HG03066 (cell line): ENCODE data around the gene USP33.
"Not testable (repeated sequence)": the region's sequence is repeated elsewhere in the genome, so short reads cannot be mapped to it uniquely, and the experiment has no call there.

ENCODE experiments used
- ATAC-seq: cut with Tn5 transposase; IDR thresholded peaks from one replicate; pipeline ENCODE4 v1.9.1; 2021; ENCODE audit warnings: low read depth; ENCODE audit not compliant: unreplicated experiment

USP33 gene

DNA sequence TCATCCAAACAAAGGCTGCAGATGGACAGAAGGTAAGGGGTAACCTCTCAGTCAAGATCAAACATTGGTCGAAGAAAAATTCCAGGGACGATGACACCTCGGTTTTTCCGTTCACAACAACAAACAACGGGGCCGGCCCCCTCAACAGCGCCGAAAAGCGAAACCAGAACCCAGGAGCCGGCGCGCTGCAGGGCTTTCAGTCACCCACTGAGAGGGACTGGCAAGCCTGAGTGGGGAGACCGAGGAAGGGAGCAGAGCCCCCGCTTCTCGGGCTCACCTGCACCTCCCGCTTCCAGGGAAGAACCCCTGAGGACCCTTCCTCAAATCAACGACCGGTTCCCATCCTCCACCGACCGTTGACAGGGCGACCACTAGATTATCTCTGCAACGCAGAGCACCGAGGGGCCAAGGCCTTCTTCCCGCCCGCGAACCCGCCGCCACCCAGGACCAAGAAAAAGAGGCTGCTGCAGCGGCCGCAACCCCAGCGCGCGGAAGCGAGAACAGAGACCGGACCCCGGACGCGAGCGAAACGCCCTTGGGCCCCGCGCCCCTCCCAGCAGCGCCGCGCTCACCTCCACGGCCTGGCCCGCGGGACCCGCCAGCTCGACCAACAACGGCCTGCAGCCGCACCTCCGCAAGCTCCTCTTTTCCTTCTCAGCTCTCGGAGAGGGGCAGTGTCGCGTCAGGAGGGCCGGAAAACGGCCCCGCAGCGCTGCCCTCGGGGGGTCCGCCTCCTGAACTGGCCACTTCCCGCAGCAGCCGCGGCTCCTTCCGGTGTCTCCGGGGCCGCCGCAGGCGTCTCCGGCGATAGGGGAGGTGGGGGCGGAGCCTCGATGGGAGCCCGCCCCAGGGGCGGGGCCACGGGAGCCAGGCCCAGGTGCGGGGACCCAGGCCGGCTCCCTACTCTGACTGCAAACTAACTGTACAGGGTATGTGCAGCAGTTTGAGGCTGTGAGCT, at the start of gene USP33:
Gene USP33 (minus strand): TSS at position 782 of the 958 bp plus-strand sequence. CDS start 18,155 bp downstream, outside the sequence.
- ATAC-seq = peak; percentile 92

GRCh38 chr1:77803371-77803770, 43.7 kb upstream of the USP33 start:
- ATAC-seq = no peak

GRCh38 chr1:77802026-77802425, 42.4 kb upstream of the USP33 start:
- ATAC-seq = no peak

DNA sequence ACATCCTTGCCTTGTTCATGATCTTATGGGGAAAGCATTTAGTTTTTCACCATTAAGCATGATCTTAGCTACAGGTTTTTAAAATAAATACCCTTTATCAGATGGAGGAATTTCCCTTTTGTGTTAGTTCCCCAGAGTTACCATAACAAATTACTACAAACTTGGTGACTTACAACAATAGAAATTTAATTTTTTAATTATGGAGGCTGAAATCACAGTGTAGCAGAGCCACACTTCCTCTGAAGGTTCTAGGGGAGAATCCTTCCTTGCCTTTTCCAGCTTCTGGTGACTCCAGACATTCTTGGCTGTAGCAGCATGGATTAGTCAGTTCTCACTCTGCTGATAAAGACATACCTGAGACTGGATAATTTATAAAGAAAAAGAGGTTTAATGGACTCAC, 38.3 kb upstream of the USP33 start:
- ATAC-seq = no peak

GRCh38 chr1:77796695-77797405, 37.2 kb upstream of the USP33 start:
- no peak for ATAC-seq

- ATAC-seq = no peak
Observed at GRCh38 chr1:77794550-77794949, 34.9 kb upstream of the USP33 start.

DNA sequence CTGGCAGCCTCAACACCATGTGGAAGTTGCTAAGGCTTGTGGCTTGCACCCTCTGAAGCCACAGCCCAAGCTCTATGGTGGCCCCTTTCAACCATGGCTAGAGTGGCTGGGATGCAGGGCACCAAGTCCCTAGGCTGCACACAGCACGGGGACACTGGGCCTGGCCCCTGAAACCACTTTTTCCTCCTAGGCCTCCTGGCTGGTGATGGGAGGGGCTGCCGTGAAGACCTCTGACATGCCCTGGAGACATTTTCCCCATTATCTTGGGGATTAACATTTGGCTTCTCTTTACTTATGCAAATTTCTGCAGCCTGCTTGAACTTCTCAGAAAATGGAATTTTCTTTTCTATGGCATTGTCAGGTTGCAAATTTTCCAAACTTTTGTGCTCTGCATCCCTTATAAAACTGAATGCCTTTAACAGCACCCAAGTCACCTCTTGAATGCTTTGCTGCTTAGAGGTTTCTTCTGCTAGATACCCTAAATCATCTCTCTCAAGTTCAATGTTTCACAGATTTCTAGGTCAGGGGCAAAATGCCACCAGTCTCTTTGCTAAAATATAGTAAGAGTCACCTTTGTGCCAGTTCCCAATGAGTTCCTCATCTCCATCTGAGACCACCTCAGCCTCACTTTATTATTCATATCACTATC, 26.6 kb upstream of the USP33 start:
- ATAC-seq = not testable (repeated sequence)

GRCh38 chr1:77783141-77783540, 23.5 kb upstream of the USP33 start:
- no peak for ATAC-seq

GRCh38 chr1:77781683-77782082, 22.0 kb upstream of the USP33 start:
- ATAC-seq = no peak

DNA sequence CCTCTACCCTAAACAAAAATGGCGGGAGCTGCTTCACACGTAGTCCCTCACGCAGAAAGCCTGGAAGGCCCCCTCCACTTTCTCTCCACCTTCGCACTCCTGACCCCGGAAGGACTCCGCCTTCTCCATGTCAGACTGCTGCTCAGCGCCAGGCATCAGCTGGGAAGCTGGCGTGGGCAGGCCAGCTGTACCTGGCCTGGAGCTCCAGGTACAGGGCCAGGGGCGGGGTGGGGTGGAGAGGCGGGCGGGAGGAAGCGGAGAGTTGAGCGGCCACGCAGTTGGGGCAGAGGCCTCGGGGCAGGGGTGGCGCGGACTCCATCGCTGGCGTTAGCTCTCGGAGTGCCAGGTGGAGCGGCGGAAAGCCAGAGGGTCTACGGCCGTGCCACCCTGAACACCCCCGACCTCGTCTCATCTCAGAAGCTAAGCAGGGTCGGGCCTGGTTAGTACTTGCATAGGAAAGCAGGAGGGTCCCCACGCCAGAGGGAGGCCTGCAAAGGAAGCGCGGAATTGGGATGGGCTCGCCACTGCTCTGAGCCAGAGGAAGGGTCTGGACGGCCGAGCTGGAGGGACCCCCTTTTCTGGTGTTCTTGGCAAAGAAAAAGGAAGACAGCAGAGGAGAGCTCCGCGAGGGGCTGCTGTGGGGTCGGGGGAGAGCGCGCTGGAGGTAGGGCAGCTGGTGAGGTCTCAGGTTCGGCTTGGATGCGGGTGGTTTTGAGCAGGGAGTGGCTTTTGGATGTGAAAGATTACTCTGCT, 20.1 kb upstream of the USP33 start, which contains the start of gene MIGA1:
Gene MIGA1 (plus strand): TSS at position 121 of the 753 bp plus-strand sequence. CDS start 3,604 bp downstream, outside the sequence.
- peak; percentile 90 for ATAC-seq

DNA sequence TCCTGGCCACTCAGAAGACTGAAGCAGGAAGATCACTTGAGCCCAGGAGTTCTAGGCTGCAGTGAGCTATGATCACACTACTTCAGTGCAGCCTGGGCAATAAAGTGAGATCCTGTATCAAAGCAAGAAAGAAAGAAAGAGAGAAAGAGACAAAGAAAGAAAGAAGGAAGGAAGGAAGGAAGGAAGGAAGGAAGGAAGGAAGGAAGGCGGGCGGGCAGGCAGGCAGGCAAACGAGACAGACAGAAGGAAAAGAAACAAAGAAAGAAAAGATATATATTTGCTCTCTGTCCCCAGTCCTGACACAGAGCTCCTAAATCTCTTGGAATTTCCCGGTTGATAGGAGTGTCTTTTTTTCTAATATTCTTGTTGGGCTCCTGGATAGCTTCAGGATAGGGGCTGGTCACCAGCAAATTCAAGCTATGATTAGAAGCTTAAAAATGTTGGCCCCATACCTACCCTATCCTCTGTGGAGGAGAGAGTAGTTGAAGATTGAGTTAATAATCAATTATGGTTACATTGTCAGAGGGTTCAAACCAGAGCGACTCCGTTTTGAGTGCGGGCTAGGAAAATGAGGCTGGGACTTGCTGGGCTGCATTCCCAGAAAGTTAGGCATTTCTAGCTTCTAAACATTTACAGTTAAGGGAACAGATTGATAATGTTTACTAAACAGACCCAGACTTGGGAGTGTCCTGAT, 16.5 kb upstream of the USP33 start:
- no peak for ATAC-seq

DNA sequence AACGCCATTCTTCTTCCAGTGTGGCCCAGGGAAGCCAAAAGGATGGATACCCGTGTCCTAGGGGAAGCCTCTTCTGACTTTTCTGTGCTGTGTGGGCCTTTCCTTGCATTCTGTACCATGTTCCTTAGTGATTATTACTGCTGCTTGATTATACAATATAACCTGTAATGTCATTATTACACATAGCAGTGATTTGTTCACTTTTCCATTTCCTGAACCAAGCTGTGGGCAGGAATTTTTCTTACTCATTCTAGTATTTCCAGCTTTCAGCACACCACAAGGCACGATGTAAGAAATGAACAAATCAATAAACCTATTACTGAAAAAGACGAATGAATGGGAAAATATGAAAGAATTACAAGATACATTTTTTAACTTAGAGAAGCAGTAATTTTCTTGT, 8.4 kb upstream of the USP33 start:
- ATAC-seq = no peak

DNA sequence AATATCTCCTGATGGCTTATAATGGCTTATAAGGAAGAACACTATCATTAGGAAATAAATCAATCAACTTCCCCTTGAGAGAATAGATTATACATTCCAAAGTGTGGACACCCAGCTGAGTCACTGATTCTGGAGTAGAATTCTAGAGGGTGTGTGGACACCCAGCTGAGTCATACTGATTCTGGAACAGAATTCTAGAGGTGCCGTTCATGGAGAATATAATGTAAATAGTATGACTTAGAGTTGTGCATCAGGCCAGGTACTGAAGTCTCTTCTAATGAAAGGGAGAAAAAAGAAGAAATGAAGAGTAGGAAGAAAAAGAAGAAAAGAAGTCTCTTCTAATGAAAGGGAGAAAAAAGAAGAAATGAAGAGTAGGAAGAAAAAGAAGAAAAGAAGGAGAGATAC, 2.4 kb upstream of the USP33 start:
- no peak for ATAC-seq

DNA sequence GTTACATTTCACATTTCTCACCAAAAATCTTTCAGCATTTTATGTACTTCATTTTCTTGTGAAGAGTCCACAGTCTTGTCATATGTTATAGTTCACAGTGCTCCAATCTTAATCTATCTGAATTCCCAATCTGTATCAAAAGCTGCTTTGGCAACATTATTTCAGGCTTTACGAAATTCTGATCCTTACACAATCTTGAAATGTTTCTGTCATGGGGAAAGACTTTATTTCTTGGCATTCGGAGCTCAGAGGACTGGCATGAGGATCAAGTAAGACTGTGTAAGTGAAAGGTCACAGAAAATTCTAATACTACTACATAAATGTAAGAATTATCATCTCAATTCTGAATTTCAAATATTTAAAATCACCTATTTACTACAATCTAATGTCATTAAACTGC, 2.0 kb downstream of the USP33 start:
- ATAC-seq = no peak

- no peak for ATAC-seq
Observed at GRCh38 chr1:77757066-77757584, 2.5 kb downstream of the USP33 start.

GRCh38 chr1:77756052-77756754, 3.4 kb downstream of the USP33 start:
- ATAC-seq = no peak

- not testable (repeated sequence) for ATAC-seq
Observed at GRCh38 chr1:77749489-77749888, 10.2 kb downstream of the USP33 start.

DNA sequence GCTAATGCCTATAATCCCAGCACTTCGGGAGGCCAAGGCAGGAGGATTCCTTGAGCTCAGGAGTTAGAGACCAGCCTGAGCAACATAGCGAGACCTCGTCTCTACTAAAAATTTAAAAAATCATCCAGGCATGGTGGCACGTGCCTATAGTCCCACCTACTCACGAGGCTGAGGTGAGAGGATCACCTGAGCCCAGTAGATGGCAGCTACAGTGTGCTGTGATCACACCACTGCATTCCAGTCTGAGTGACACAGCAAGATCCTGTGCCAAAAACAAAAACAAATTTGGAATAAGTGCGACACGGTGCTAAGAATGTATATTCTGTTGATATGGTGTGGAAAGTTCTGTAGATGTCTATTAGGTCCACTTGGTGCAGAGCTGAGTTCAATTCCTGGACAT, 15.1 kb downstream of the USP33 start:
- ATAC-seq = no peak

DNA sequence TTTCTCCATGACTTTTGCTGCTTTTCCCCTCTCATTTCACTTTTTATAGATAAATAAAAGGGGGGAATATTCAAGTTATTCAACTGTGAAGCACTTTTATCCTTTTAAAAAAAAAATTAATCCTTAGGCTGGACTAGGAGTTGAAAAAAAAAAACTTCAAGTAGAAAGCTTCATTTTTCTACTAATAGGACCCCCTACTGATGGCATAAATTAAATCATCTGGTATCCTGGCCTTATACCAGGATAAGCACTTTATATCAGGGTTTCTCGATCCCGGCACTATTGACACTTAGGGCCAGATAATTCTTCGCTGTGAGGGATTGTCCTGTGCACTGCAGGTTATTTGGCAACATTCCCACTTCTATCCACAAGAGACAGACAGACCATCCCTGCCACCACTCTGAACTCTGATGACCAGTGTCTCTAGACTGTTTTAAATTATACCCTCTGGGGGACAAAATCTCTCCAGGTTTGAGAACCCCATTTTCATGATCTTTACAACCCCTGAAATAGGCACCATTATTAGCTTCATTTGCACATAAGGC, 17.6 kb downstream of the USP33 start:
- no peak for ATAC-seq
